ENCODE results near the gene POLL.
"Not testable (repeated sequence)": the region's sequence is repeated elsewhere in the genome, so short reads cannot be mapped to it uniquely, and the experiment has no call there.

Gene POLL

GRCh38 chr10:101611096-101611905, 23.2 kb upstream of the POLL start:
- no peak for DNase-seq

- DNase-seq = no peak
Observed at GRCh38 chr10:101609481-101609880, 21.4 kb upstream of the POLL start.

GRCh38 chr10:101607124-101607523, 19.1 kb upstream of the POLL start:
- no peak for DNase-seq

- DNase-seq = peak; percentile 20
Observed at GRCh38 chr10:101602761-101603398, 14.8 kb upstream of the POLL start.

GRCh38 chr10:101601541-101601940, 13.5 kb upstream of the POLL start:
- peak; percentile 42 for DNase-seq

- no peak for DNase-seq
Observed at GRCh38 chr10:101597091-101597900, 9.2 kb upstream of the POLL start.

GRCh38 chr10:101595591-101596433, 7.8 kb upstream of the POLL start:
- DNase-seq = no peak

GRCh38 chr10:101593331-101593730, 5.3 kb upstream of the POLL start:
- not testable (repeated sequence) for DNase-seq

GRCh38 chr10:101588879-101589278, 822 bp upstream of the POLL start:
- no peak for DNase-seq

- no peak for DNase-seq
Observed at GRCh38 chr10:101585841-101586240, 2.2 kb downstream of the POLL start.

GRCh38 chr10:101580486-101581399, 7.3 kb downstream of the POLL start:
- DNase-seq = no peak

GRCh38 chr10:101579516-101579870, 8.6 kb downstream of the POLL start:
- no peak for DNase-seq

GRCh38 chr10:101578803-101579515, 9.1 kb downstream of the POLL start:
- DNase-seq = no peak

GRCh38 chr10:101578192-101578591, 9.9 kb downstream of the POLL start:
- DNase-seq = no peak

- DNase-seq = no peak
Observed at GRCh38 chr10:101577121-101577871, 10.8 kb downstream of the POLL start.

- DNase-seq = no peak
Observed at GRCh38 chr10:101576211-101576863, 11.7 kb downstream of the POLL start.

GRCh38 chr10:101575580-101576210, 12.4 kb downstream of the POLL start:
- DNase-seq = no peak

- DNase-seq = no peak
Observed at GRCh38 chr10:101575091-101575490, 13.0 kb downstream of the POLL start.
